ENCODE measurements around the gene DLGAP4.
"Not testable (repeated sequence)": the region's sequence is repeated elsewhere in the genome, so short reads cannot be mapped to it uniquely, and the experiment has no call there.

The DLGAP4 gene

DNA sequence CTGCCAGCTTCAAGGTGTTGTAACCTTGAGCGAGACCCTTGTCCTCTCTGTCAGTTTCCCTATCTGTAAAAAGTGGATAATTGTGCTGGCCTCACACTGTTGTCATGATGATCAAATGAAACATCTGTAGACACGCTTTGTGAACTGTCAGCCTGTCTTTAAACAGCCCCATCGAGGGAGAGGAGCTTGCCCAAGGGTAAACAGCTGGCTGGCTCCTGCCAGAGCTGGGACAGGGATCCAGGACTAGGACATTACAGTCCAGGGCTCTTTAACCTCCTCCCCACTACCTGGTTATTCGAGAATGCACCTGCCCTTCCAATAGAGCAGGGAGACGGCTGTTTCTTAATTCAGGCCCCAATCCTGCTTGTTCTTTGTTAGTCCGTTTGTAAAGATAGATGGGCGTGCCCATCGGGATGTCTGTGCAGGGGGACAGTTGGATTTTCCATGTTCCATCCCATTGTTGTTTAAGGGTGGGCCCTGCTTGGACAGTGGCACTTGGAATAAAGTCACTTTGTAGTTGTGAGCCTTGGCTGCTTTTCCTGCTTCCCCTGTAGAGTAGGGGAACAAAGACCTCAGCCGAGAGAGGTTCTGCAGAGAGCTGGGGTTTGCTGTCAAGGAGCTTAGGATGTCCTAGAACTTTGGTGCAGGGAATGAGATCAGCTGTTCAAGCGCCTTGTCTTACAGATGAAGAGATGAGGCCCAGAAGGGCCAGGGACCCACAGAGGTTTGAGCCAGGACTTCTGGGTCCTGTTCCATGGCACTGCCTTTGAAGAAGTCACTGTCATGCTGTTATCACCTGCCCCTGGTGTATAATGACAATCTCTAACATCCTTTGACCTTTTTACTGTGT, 157.3 kb downstream of the DLGAP4 start:
- DNase-seq (ENCODE audit: low spot score in 2 of 2) (no peak), ATAC-seq (no peak)
- Mint-ChIP-seq H3K4me1 (peaks cover 70% of the 10 kb centered on the region), H3K36me3 (peaks cover 20% of the 10 kb centered on the region), H3K4me3 (peak overlapping the region; percentile 98), H3K9me3 (no peaks in the 10 kb centered on the region), H3K27ac (peak overlapping the region; percentile 98)

DNA sequence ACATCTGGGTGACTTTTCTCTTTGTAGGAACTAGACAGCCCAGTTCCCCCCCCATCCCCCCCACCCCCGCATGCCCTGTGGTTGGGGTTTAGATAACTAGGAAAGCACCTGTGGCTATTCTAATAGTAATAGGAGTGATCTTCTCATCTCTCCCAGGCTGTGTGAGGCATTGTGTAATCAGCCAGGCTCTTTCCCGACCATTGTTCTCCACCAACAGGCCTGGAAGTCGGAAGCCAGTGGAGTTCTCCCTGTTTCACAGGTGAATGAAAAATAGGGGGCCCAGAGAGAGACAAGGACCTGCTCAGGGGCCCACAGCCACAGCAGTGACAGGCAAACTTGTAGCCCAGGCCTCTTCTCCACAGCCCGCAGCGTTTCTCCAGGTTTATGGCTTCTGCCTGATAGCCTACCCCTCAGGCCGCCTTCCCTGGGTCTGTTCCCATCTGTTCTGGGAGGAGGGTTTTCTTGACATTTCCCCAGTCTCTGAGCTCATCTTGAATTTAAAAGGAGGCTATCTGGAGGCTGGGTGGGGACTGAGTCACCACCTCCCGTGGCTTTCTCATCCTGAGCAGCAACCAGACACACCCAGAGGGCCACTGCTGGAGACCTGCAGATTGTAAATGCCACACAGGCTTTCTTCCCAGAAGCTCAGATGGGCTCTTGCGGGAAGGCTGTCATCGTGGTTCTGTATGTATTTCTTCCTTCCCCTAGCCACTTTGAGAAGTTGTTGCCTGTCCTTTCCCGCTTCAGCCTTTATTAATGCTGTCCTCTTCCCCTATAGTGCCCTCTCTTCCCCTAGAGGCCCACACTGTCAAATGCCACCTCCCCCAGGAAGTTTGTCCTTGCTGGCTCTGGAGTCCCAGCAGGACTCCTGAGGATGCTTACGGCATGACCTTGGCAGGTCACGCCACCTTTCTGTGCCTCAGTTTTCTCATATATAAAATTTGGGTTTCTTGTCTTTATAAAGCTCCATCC, 159.3 kb downstream of the DLGAP4 start:
- DNase-seq (ENCODE audit: low spot score in 2 of 2) (peak in 1 of 2 donors; percentile 65), ATAC-seq (peak; percentile 69)
- Mint-ChIP-seq H3K27ac (peak overlapping the region; percentile 89), H3K4me1 (peaks cover 79% of the 10 kb centered on the region), H3K9me3 (no peaks in the 10 kb centered on the region), H3K4me3 (peak overlapping the region; percentile 98), H3K36me3 (peaks cover 19% of the 10 kb centered on the region)

DNA sequence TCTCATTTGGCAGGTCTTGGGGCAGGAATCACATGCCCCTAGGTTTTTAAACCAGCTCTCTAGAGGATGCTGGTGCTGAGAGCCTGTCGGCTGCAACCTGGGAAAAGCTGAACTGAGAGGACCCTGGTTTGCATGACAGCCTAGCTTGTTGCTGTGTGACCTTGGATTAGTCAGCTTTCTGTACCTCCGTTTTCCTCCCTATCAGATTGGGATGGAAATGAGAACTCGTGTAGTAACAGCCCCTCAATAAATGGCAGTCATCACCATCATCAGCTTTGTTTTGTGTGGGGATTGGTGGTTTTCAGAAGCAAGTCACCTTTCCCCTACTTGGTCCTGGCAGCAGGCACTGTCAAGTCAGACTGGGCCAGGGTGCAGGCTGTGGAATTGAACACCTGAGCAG, 159.9 kb downstream of the DLGAP4 start:
- peak overlapping the region; percentile 98 for H3K4me3 Mint-ChIP-seq
- peak overlapping the region; percentile 89 for H3K27ac Mint-ChIP-seq
- DNase-seq (ENCODE audit: low spot score in 2 of 2) (no peak), ATAC-seq (no peak)
- H3K9me3 Mint-ChIP-seq = no peaks in the 10 kb centered on the region
- H3K4me1 Mint-ChIP-seq = peaks cover 74% of the 10 kb centered on the region
- peaks cover 13% of the 10 kb centered on the region for H3K36me3 Mint-ChIP-seq

GRCh38 chr20:36467076-36467999, 161.2 kb downstream of the DLGAP4 start:
- Mint-ChIP-seq H3K9me3 (no peaks in the 10 kb centered on the region), H3K27ac (peak overlapping the region; percentile 89), H3K4me3 (peak overlapping the region; percentile 98), H3K36me3 (peaks cover 3% of the 10 kb centered on the region), H3K4me1 (peaks cover 73% of the 10 kb centered on the region)
- DNase-seq (ENCODE audit: low spot score in 2 of 2) (no peak), ATAC-seq (no peak)

DNA sequence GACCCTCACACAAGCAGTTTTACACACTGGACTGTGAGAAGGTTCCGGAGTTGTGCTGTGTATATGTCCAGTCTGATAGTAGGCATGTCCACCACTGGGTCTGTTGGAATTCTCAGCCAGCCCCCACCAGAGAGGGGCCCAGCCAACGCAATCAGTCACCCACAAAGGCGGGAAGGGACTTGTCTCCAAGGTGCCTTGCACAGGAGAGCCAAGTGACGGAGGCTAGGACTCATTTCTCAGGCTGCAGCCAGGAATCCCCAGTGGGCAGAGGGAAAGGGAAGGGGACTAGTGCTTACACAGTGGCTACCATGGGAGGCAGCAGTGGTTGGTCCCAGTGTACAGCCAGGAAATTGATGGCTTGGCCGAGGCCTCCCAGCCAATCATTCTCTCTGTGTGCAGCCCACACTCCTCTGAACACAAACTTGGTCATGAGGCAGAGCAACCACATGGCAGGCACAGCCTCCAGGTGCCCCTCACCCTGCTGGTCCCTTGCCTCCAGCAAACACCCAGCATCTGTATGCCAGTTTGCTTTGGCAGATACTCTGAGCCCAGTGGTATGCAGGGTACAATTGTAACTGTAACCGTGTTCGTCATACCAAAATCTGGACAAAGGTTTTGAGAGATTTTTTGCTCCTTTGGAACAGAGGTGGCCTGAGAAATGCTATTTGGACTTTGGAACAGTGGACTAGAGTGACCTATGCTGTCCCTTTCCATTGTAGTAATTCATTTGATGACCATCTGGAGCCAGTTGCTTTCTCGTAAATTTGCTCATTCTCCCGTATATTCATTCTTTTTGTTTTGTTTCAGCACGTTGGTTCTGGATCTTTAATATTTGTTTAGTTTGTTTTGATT, 162.2 kb downstream of the DLGAP4 start:
- DNase-seq (ENCODE audit: low spot score in 2 of 2) = no peak
- Mint-ChIP-seq H3K36me3 (no peaks in the 10 kb centered on the region), H3K9me3 (no peaks in the 10 kb centered on the region), H3K27ac (peak overlapping the region; percentile 29), H3K4me3 (no peak overlapping the region), H3K4me1 (peaks cover 63% of the 10 kb centered on the region)
- ATAC-seq = no peak

- H3K4me1 Mint-ChIP-seq = peaks cover 61% of the 10 kb centered on the region
- H3K27ac Mint-ChIP-seq = no peak overlapping the region
- DNase-seq (ENCODE audit: low spot score in 2 of 2) (no peak), ATAC-seq (no peak)
- no peak overlapping the region for H3K4me3 Mint-ChIP-seq
- H3K36me3 Mint-ChIP-seq = peaks cover 4% of the 10 kb centered on the region
- no peaks in the 10 kb centered on the region for H3K9me3 Mint-ChIP-seq
Measured at GRCh38 chr20:36469973-36470372, 163.8 kb downstream of the DLGAP4 start.

DNA sequence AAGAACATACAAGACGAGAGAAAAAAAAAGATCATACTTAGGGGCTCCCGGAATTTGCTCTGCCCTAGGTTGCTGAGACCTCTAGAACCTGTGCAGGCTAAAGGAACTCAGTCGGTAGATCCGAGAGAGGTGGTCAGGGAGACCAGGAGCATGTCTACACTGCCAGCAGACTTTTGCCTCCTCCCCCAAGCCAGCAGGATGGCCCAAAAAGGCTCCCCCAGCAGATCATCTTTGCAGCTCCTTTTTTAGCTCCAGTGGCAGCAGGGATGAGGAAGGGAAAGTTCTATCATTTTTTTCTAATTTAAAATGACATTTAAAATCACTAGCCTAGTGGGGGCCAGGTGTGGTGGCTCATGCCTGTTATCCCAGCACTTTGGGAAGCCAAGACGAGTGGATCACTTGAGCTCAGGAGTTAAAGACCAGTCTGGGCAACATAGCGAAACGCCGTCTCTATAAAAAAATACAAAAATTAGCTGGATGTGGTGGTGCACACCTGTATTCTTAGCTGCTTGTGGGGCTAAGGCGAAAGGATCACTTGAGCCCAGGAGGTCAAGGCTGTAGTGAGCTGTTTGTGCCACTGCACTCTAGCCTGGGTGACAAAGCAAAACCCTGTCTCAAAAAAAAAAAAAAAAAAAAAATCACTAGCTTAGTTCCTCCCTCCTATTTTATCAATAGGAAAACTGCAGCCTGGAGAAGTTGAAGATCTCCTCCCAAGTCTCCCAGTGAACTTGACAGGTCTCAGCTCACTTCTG, 165.9 kb downstream of the DLGAP4 start:
- DNase-seq (ENCODE audit: low spot score in 2 of 2) = no peak
- Mint-ChIP-seq H3K36me3 (peaks cover 11% of the 10 kb centered on the region), H3K27ac (peak overlapping the region; percentile 81), H3K4me1 (peaks cover 41% of the 10 kb centered on the region), H3K4me3 (peak overlapping the region; percentile 30), H3K9me3 (no peaks in the 10 kb centered on the region)
- no peak for ATAC-seq

DNA sequence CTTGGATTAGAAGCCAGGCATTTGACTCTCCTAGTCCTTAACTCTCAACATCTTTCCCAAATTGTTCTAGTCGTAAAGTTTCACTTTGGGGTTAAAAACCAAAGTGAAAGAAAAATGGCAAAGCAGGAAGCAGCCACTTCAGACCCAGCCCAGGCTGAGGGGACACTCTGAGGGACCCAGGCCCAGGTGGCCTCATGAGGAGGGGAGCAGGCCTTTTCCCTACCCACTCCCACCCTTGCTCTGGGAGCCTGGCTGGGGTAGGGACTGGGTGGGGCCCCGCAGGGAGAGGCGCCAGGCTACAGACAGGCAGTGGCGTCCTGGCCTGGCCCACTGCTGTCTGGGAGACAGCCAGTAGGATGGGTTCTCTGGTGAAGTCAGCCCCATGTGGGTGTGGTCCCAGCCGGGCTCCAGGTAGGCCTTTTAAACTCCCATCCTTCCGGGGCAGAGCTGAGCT, 166.5 kb downstream of the DLGAP4 start:
- Mint-ChIP-seq H3K36me3 (peaks cover 11% of the 10 kb centered on the region), H3K27ac (peak overlapping the region; percentile 81), H3K9me3 (no peaks in the 10 kb centered on the region), H3K4me3 (peak overlapping the region; percentile 30), H3K4me1 (peaks cover 37% of the 10 kb centered on the region)
- ATAC-seq (peak; percentile 60), DNase-seq (ENCODE audit: low spot score in 2 of 2) (no peak)

DNA sequence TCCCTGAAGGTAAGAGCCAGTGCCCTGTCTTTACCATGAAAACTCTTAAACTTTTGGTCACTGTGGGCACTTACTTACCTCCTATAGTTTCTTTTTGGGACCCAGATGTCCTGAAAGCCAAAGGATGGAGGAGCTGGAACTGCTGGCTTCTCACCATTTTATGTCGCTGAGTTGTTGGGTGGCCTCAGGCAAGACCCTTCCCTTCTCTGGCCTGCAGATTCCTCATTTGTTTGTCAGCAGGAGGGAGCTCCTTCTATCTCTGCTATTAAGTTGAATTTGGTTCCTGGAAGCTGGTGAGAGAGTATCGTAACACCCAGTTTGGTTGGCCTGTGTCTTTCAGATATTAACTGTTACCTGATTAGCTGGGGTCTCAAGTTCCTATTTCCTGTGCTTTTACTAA, 167.0 kb downstream of the DLGAP4 start:
- Mint-ChIP-seq H3K36me3 (peaks cover 11% of the 10 kb centered on the region), H3K4me3 (no peak overlapping the region), H3K4me1 (peaks cover 39% of the 10 kb centered on the region), H3K9me3 (no peaks in the 10 kb centered on the region), H3K27ac (peak overlapping the region; percentile 81)
- ATAC-seq = no peak
- no peak for DNase-seq (ENCODE audit: low spot score in 2 of 2)

DNA sequence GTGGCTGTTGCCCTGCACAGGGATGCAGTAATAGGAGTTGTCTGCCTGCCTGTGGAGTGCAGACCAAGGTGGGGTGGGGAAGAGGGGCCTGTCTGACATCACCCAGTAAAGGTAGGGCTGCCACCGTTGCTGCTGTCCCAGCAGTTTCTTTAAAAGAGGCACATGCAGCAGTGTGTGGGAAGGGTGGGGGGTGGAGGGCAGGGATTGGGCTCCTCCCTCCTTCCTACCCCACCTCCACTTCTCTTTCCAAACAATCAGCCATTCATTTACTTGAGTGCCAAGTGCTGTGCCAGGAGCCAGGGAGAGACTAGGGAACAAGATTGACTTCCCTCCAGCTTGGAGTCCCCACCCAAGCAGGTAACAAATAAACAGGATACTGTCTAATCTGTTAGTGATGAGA, 168.4 kb downstream of the DLGAP4 start:
- no peak for ATAC-seq
- no peak overlapping the region for H3K4me3 Mint-ChIP-seq
- peaks cover 45% of the 10 kb centered on the region for H3K4me1 Mint-ChIP-seq
- DNase-seq (ENCODE audit: low spot score in 2 of 2) = no peak
- H3K27ac Mint-ChIP-seq = peak overlapping the region; percentile 86
- no peaks in the 10 kb centered on the region for H3K9me3 Mint-ChIP-seq
- H3K36me3 Mint-ChIP-seq = peaks cover 11% of the 10 kb centered on the region

- peak overlapping the region; percentile 86 for H3K27ac Mint-ChIP-seq
- peaks cover 47% of the 10 kb centered on the region for H3K4me1 Mint-ChIP-seq
- H3K9me3 Mint-ChIP-seq; ATAC-seq; H3K4me3 Mint-ChIP-seq; DNase-seq (ENCODE audit: low spot score in 2 of 2): not testable (repeated sequence)
- H3K36me3 Mint-ChIP-seq = peaks cover 11% of the 10 kb centered on the region
Measured at GRCh38 chr20:36475054-36475453, 168.9 kb downstream of the DLGAP4 start.

- Mint-ChIP-seq H3K27ac (peak overlapping the region; percentile 73), H3K4me3 (no peak overlapping the region), H3K9me3 (no peaks in the 10 kb centered on the region), H3K36me3 (peaks cover 11% of the 10 kb centered on the region), H3K4me1 (peaks cover 59% of the 10 kb centered on the region)
- ATAC-seq (no peak), DNase-seq (ENCODE audit: low spot score in 2 of 2) (no peak)
Measured at GRCh38 chr20:36477475-36477874, 171.3 kb downstream of the DLGAP4 start.

GRCh38 chr20:36478137-36478905, 172.2 kb downstream of the DLGAP4 start:
- H3K4me1 Mint-ChIP-seq = peaks cover 59% of the 10 kb centered on the region
- DNase-seq (ENCODE audit: low spot score in 2 of 2) (no peak), ATAC-seq (no peak)
- H3K4me3 Mint-ChIP-seq = no peak overlapping the region
- H3K36me3 Mint-ChIP-seq = peaks cover 11% of the 10 kb centered on the region
- H3K9me3 Mint-ChIP-seq = no peaks in the 10 kb centered on the region
- peak overlapping the region; percentile 73 for H3K27ac Mint-ChIP-seq

Data from stimulated activated effector memory CD8-positive, alpha-beta T cell treated with anti-CD3 and anti-CD28 coated beads, Interleukin-12 subunit alpha, Interleukin-12 subunit beta, amount 100 ng/mL, for 72 hours (primary cell).